GM19324 (cell line): ENCODE data around the gene ZDHHC3.

ENCODE experiments used
- ATAC-seq: cut with Tn5 transposase; IDR thresholded peaks from one replicate; pipeline ENCODE4 v1.9.1; 2021; ENCODE audit warnings: mild to moderate bottlenecking, moderate library complexity; ENCODE audit not compliant: unreplicated experiment, low FRiP score

The ZDHHC3 gene, protein sequence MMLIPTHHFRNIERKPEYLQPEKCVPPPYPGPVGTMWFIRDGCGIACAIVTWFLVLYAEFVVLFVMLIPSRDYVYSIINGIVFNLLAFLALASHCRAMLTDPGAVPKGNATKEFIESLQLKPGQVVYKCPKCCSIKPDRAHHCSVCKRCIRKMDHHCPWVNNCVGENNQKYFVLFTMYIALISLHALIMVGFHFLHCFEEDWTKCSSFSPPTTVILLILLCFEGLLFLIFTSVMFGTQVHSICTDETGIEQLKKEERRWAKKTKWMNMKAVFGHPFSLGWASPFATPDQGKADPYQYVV

DNA sequence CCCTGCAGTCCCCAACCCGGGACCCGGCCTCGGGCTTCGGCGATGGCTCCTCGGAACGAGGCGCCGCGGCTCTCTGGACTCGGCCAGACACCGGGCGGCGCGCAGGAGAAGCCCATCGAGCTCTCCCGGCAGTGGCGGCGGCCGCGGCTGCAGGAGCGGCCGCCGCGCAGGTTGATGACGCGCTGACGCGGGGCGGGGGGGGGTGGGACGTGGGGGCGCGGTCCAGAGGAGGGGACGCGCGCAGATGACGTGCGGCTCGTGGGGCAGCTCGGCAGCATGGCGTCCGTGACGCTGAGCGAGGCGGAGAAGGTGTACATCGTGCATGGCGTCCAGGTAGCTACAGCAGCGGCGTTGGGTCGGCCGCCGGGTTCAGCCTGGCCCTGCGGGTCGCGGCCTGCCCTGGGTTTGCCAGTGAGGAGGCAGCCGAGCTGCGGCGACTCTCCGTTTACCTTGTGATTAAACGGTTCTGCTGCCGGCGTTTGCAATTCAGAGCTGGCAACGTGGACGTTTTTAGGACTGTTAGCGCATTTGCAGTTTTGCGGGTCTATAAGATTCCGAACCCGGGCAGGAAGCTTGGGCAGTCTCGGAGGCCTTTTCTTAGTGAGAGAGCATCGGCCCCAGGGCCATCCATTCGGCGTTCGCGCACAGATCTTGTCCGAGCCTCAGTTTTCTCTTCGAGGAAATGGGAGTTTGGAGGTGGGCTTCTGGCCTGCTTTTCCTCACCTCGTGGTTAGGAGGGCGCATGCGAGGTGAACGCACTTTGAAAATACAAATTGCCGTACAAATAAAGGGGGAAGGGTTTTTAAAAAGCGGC, at the start of gene ZDHHC3, which contains the start of gene EXOSC7:
Gene ZDHHC3 (minus strand): TSS at position 173 of the 814 bp plus-strand sequence. CDS start 16,738 bp downstream, outside the sequence.
Gene EXOSC7 (plus strand): TSS at position 243 of the 814 bp plus-strand sequence. CDS start 34 bp downstream, at position 277.
- ATAC-seq: peak; percentile 81

DNA sequence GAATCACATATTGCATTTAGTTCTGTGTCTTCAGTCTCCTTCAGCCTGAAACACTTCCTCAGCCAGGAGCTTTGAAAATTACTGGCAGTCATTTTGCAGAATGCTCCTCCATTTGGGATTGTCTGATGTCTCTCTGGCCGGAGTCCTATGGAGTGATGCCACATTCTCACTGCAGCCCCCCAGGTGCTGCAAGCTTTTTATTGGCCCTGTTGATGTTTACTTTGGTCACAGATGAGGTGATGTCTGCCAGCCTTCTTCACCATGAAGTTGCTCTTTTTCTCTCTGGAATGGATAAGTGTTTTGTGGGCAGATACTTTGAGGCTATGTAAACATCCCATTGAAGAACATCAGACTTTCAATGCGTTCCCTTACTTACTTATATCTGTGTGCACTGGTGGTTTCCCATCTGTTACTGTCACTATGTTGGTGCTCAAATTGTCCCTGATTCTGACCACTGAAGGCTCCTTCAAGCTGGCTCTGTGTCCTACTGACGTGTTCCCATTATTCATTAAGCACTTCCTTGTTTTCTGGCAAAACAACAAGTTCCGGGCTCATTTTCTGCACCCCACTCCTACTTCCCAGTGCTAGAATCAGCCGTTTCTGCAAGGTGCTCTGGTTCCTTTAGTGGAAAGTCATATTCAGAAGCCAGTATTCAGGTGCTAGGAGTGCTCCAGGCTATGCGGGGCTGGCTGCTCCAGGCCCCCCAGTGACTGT, 48.7 kb upstream of the ZDHHC3 start:
- no peak for ATAC-seq

DNA sequence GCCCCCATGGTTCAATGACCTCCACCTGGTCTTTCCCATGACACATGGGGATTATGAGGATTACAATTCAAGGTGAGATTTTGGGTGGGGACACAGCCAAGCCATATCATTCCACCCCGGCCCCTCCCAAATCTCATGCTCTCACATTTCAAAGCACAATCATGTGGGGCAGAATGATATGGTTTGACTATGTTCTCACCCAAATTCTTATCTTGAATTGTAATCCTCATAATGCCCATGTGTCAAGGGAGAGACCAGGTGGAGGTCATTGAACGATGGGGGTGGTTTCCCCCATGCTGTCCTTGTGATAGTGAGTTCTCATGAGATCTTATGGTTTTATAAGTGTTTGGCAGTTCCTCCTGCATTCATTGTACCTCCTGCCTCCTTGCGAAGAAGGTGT, 47.7 kb upstream of the ZDHHC3 start:
- ATAC-seq: no peak

DNA sequence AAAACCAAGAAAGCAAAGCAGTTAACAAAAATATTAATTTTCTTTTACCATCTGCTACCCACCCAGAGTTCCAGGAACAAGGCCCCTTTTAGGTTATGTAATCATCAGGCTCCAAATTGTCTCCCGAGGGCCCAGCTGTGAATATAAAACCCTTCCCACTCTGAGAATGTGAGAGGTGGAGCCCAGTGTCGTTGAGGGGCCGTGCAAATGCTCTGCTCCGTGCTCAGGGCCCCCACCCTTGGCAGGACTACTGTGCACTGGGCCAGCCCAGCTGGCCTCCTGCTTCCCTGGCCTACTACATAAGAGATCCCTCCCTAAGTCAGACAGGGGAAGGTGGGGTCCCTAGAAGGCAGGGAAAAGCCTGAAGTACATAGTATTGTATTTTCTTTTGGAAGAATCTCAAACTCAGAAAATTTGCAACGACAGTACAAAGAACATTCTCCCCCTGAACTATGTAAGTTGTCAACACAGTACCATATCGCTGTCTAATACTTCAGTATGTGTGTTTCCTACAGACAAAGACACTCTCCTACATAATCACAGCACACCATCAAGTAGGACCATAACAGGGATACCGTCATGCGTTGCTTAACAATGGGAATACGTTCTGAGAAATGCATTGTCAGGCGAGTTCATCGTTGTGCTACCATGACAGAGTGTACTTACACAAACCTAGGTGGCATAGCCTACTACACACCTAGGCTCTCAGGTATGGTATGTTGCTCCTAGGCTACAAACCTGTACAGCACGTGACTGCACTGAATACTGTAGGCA, 45.7 kb upstream of the ZDHHC3 start:
- no peak for ATAC-seq

DNA sequence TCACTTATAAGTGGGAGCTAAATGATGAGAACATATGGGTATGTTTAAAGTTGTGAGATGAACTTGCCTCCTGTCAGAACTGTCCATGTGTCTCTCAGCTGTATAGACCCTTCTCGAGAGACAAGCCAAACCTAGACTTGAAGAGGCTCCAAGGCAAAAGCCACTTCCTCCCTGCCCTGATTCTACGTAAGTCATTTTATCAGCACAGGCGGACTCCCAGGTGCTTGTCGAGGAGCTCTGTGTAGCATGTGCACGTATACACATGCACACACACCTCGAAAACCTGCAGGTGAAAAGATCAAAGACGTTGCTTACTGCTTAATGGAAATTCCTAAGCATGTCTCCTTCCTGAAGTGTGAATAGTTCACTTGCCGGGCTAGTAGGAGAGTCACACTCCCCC, 44.6 kb upstream of the ZDHHC3 start:
- no peak for ATAC-seq

DNA sequence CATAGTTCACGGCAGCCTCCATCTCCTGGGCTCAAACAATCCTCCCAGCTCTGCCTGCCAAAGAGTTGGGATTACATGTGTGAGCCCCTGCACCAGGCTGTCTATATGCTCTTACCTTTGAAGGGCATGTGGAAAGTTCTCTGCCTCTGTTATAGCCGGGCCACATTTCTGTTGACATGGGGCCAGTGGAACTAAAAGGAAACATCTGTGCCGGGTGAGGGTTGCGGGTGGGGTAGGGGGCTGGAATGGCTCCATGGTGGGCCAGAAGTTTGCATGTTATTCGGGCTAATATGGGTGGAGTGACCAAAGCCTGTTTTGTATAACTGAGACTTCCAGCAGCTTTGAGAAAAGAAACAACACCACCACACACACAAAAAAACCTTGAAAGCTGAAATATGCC, 41.8 kb upstream of the ZDHHC3 start:
- ATAC-seq: no peak

DNA sequence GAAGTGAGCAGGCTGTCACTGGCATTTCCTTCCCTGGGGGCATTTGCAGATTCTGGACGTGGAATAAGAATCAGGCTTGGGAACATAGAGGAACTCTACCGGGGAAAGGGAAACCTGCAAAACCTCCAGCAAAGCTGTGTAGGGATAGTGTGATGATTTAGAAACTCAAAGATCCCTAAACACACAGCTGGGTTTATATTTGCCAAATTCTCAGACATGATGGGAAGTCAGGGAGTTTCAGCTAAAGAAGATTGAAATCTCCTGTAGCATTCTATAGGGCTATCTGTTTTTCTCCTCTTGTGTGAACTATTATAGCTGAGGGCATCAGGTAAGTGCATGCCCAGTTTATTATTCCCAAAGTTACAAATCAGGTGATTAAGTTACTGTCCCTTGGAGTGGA, 40.9 kb upstream of the ZDHHC3 start:
- no peak for ATAC-seq

DNA sequence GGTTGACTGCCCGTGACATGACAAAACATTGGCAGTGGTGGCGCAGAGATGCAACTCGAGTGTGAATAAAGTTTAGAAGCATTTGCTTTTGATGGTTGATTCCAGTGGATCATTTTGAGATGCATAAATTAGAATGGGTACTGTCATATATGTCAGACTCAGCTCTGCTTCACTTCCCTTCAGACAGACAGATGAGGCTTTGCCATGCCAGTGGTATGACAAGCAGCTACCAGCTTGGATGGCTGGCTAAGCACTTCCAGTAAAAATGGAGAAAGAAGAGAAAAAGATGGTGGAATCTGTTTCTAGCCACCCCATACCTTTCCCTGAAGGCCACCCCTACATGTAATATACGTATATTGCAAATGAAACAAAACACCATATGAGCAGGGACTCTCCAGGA, 36.6 kb upstream of the ZDHHC3 start:
- no peak for ATAC-seq

DNA sequence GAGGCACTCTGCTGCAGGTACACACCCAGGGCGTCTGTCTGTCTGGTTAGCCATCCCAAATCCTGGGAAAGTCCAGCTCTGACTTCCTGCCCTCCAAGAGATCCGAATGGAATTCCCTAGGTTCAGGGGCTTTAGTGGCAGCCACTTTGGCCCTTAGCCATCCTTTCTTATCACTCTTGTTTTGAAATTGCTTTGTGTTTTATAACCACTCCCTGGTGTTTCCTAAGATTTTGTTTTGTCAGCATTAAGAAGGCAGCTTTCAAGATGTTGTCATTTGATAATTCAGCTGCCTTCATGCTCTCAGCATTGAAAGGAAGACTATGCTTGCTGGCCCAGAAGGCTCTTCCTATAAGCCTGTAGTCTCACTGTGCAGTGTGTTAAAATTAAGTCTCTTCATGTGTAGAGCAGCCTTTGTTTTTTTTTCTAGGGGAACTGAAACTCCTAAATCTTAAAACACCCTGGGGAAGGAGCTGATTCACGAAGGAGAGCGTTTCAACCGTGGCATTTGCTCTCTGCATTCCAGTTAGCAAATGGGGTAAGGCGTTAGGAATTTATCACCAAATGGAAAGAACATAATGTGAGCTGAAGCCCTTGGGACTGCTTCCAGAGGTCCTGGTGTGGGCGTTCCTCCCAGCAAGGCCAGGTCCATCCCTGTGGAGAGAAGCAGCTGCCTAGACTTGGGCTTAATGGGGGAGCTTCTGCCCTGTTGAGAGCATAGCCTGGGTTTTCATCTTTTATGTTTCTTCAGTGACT, 36.0 kb upstream of the ZDHHC3 start:
- no peak for ATAC-seq

DNA sequence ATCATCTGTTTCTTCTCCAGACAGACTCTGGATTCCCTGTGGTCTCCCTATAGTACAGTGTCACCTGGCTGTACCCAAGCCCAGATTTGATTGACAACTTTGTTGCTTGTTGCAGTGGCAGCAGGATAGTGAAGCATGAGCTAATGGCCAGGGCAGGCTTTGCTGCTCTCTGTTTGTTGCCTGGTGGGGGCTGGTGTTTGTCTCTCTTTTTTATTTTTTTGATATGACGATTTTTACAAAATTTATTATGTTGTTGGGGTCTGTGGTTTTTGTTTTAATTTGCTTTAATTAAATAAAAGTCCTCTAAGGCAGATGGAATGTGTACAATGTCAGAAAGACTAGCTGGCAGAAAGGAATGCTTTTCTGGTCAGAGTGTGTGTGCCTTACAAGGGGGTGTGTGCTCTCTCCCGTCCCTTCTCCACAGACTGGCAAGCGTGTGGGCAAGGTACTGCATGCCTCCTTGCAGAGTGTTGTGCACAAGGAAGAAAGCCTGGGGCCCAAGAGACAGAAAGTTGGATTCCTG, 34.9 kb upstream of the ZDHHC3 start:
- no peak for ATAC-seq

DNA sequence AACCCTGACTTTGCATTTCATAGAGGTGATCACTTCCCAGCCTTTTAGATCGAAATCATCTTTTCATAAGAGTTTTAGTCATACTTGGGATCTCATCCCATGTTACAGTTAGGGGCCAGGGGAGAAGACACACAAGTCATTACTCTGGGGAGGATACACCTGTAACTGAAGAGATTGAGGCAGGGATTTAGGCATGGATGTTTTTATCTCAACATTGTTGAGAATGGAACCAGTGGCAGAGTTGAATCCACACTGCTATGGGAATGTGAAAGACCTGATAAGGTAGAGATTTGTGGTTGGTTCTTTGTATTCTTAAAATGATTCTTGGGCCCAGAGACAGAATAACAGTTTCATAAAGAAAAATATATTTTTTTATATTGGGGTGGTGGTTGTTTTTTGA, 33.9 kb upstream of the ZDHHC3 start:
- ATAC-seq: no peak

DNA sequence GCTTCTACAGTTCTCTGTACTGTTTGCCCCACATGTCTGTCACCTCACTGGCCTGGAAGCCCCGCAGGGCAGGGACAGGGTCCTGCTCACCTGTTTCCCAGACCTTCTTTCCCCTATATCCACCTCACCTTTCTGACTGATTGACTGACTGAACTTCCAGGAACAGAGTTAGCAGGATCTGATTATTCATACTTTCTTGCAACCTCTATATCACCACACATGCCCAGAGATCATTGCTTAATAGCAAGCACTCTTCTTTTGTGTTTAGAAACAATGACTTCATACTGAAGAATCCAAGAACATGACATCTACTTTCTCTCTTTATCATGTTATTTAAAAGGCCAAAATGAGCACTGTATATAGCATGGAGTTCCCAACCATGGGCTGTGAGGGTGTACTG, 32.1 kb upstream of the ZDHHC3 start:
- no peak for ATAC-seq

DNA sequence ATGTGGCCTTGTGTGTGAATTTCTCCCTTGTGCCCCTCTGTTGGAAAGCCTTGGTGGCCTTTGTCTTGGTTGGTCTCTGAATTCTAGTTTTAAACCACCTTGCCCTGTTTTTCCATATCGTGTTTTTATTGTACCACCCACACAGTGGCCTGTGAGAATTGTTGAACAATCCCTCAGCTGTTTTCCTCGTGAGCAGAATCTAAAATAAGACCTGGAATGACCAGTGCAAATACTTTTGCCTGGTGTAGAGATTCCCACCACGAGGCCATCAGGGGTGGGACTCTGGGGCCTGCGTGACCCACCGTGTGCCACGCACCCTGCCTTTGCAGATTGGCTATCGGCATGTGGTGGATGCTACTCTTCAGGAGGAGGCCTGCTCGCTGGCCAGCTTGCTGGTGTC, 31.1 kb upstream of the ZDHHC3 start:
- no peak for ATAC-seq

DNA sequence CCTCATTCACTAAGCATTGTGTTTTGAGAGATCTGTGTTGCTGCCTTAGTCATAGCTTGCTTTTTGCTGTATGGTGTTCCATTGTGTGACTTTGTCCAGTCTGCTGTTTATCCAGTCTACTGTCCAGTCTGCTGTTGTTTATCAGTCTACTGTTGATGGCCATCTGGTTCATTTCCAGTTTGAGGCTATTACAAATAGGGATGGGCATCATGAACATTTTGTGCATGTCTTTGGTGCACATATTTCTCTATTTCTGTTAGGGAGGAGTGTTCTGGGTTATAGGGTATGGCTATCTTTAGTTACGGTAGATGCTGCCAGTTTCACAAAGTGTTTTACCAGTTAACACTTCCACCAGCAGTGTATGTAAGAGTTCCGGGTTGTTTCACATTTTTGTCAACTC, 27.9 kb upstream of the ZDHHC3 start:
- no peak for ATAC-seq

DNA sequence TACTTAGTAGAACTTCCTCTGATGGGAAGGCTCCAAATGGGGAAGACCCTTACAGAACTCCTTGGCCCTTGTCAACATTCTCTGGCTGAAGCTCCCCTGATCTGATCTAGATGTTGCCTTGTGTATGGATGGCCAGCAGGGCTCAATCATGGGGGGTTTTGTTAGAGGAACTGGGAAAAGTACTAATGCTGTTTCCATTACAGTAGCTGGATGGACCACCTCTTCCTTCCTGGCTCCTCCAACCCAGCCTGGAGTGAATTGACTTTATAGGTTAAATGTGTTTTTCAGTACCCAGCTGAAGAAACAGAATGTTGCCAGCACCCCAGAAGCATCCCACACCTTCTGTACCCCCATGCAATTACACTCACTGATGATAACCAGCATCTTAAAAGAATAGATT, 27.4 kb upstream of the ZDHHC3 start:
- ATAC-seq: no peak

DNA sequence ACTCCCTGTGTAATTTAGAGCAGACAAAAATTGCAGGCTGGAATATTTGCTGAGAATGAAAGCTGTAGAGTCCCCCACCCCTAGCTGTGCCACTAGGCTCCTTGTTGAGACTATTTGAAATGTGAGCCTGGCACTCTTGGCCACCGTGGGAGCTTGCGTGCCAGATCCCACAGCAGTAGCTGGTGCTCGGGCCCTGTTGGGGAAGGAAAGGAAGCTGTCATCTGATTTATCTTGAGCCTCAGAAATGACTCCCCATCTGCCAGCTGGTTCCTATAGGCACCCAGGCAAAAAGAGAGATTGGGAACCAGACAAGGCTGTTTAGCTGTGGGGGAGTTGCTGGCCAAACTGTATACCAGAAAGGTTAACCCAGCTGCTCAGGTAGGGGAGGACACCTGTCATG, 26.7 kb upstream of the ZDHHC3 start:
- ATAC-seq: no peak

DNA sequence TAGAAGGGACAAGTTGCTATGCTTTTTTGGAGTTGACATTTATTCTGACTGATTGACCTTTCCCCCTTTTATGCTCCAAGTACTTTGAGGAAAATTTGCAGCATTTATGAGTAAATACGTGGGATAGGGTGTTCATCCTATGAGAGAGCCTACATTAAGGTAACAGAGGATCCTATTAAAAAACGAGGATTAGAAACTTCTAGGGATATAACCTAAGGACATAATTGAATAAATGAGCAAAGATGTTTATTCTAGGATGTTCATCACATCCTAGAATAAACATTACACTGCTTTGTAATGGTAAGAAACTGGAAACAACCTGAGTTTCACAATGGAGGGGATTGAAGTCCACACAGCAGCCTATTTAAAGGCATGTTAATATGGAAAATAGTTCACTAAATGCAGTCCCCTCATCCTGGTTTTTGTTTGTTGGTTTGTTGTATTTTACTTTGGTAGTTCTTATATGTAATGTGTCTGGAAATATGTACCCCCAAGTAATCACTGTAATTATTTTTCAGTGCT, 26.2 kb upstream of the ZDHHC3 start:
- ATAC-seq: no peak

DNA sequence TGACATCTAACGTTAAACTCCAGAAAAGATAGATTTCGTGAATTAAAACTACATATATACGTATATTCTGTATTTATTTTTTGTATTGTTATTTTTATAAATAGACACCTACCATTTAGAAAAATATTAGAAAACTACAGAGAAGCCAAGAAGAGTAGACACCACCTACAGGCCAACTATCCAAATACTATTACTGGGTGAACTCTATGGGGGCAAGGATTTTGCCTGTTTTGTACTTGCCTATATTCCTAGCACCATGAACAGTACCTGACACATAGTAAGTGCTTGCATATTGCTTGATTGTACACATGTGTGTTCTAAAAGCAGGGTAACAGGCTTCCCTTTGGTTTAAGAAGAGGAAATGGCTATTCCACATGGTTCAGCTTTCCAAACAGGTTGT, 25.8 kb upstream of the ZDHHC3 start:
- no peak for ATAC-seq

DNA sequence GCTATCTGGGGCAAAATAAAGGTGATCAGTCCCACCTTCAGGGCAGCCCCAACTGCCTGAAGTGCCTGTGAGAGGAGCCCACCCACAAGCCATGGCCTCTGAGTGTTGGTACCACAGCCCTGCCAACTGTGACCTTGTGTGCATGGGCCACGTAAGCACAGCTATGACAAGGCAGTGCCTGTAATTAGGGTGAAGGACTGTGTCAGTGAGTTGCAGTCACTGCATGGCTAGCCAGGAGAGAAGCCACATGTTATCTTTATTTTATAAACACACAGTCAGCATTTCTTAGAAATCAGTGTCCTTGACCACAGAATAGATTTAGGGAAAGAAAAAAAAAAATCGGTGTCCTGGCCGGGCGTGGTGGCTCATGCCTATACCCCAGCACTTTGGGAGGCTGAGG, 24.8 kb upstream of the ZDHHC3 start:
- no peak for ATAC-seq
